Lower leg skin (tissue), 4 donors: Measurements from ENCODE around the gene COBL. TPM values are rescaled to one million over a fixed set of nuclear protein-coding genes. Genes with fewer than 3 reads are reported as not detected.

Experiments used
- DNase-seq, 2 donors: peaks; one replicate each; pipeline ENCODE4 v3.0.0-alpha.2; 2019; ENCODE audit warnings: low spot score in 2 of 2
- H3K4me3 ChIP-seq: fragments of 200-600 bp; sonication (generic); 2 replicates; pipeline ENCODE4 v1.5.1; 2017; ENCODE audit warnings: mild to moderate bottlenecking, low read depth; ENCODE audit not compliant: poor library complexity, severe bottlenecking
- CTCF ChIP-seq, 3 donors: fragments of 450-650 bp; IDR thresholded peaks; one replicate each; pipeline ENCODE4 v1.5.1; 2016; ENCODE audit warnings: antibody characterized with exemption in 3 of 3, mild to moderate bottlenecking in 3 of 3, moderate library complexity in 2 of 3
- POLR2A ChIP-seq, 2 donors: fragments of 450-650 bp; IDR thresholded peaks; one replicate each; pipeline ENCODE4 v1.6.1; 2016 to 2017; ENCODE audit warnings: antibody characterized with exemption in 2 of 2, mild to moderate bottlenecking in 1 of 2, moderate library complexity in 1 of 2
- whole genome bisulfite sequencing, 2 donors: methylation state at CpG; one replicate each; pipeline ENCODE4 v1.1.5; 2018; 5-methylcytosine and 5-hydroxymethylcytosine counted together
- intact Hi-C: fragments of 100-400 bp; cut with DNase I; formaldehyde crosslinking; loops from one replicate; pipeline ENCODE4 v1.15.0; 2023; ENCODE audit warnings: low total_unique reads
- total RNA-seq, 4 donors: library from RNA; depleted of rRNA; stranded (reverse); fragments of >200 nt; gene quantifications; one replicate each; pipeline ENCODE4 v1.1.0, GENCODE V29; 2016

The COBL gene
- total RNA-seq, 4 donors from 2014 or later: 40.2 to 94.1 (median 66.5) TPM

DNA sequence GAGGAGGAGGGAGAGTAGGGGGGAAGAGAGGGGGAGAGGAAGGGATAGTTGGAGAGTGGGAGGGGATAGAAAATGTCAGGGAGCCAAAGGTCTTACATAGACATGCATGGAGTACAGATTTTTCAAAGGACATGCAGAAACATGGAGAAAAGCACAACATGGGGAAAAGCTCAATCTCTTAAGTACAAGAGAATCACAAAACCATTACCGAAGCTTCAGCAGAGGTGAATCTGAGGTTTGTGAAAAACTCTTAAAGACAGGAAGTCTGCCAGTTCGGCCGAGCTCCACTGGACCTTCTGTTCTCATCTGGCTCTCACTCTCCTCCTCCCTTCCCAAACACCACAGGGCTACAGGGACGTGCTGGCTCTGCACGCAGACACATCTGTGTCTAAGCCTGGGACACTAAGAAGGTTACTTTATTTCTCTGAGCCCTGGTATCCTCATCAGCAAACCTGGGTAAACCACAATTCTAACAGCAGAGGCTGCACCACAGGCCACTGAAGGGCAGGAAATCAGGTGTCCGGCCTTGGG lies 133.9 kb downstream of the COBL start:
- intact Hi-C loops: no loop called here
- 59% methylated on average over 6 of the region's 6 CpGs for WGBS, 2 donors
- H3K4me3 ChIP-seq: no peak overlapping the region
- TF ChIP-seq POLR2A (IDR thresholded peaks at IDR 0.05): no peak
- no peak for TF ChIP-seq CTCF (IDR thresholded peaks at IDR 0.05)
- DNase-seq: no peak

DNA sequence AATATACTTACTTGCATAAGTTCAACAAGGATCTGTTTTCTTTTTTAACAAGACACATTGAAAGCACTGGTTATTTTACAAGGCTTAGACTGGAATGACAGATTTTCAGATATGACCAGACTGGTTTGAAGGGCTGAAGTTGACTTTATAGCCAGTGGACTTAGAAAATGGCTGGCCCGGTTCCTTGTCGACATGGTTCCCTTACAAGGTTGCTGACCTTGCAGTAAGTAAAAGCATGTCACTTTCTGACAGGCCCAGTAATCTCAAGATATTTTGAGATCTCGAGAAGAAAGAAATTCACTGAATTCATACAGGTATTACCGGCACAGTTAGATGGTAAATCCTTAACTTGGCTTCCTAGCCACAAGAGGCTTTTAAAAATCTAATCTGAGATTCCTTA lies 136.5 kb downstream of the COBL start:
- H3K4me3 ChIP-seq: no peak overlapping the region
- WGBS, 2 donors: 82 to 84% methylated on average over 4 of the region's 4 CpGs
- intact Hi-C loops: no loop called here
- TF ChIP-seq CTCF (IDR thresholded peaks at IDR 0.05) (no peak), POLR2A (IDR thresholded peaks at IDR 0.05) (no peak)
- no peak for DNase-seq

- no peak for TF ChIP-seq CTCF (IDR thresholded peaks at IDR 0.05)
- no peak for TF ChIP-seq POLR2A (IDR thresholded peaks at IDR 0.05)
- DNase-seq: no peak
- H3K4me3 ChIP-seq: no peak overlapping the region
- intact Hi-C loops: no loop called here
- WGBS, 2 donors: 31 to 46% methylated on average over 3 of the region's 3 CpGs
Measured at GRCh38 chr7:51175992-51176388, 140.6 kb downstream of the COBL start.

- no peak overlapping the region for H3K4me3 ChIP-seq
- no peak for DNase-seq
- intact Hi-C loops: no loop called here
- TF ChIP-seq POLR2A (IDR thresholded peaks at IDR 0.05) (no peak), CTCF (IDR thresholded peaks at IDR 0.05) (no peak)
- whole genome bisulfite sequencing, 2 donors: 56 to 58% methylated on average over 6 of the region's 6 CpGs
Measured at GRCh38 chr7:51175316-51175991, 141.2 kb downstream of the COBL start.

DNA sequence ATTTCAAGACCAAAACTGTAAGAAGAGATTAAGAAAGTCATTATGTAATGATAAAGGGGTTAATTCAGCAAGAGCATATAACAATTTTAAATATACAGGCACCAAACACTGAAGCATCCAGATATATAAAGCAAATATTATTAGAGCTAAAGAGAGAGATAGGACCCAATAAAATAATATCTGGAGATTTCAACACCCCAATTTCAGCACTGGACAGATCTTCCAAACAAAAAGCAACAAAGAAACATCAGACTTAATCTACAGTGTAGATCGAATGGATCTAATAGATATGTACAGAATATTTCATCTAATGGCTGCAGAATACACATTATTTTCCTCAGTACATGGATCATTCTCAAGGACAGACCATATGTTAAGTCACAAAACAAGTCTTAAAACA lies 151.3 kb downstream of the COBL start:
- no peak for DNase-seq
- H3K4me3 ChIP-seq: no peak overlapping the region
- intact Hi-C loops: no loop called here
- TF ChIP-seq POLR2A (IDR thresholded peaks at IDR 0.05): no peak
- 77 to 88% methylated on average over 1 of the region's 1 CpG for WGBS, 2 donors

DNA sequence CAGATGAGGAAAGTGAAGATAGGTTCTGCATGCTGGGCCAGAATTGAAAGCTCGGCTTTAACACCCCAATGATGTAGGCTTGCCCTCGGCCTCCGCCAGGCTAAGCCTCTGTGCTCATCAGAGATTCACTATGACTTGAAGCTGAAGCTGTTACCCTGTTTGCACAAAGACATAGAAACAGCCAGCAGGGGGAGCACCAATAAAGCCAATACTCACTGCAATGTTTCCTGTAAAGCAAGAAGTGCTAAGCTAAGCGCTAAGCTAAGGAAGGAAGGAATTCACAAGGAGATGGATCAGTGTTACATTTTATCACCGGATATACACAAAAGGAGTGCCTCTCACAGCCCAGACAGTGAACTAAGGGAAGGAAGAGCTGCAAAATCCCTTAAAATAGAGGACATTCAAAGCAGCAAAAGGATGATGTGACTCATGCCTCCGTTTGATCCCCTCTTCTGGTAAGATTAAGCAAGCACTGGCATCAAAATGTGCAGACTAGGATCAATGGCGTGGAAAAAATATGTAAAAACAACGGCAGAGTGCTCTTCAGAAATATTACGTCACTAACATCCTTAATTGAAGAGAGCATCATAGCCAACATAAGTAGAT lies 153.8 kb downstream of the COBL start:
- intact Hi-C loops: loop anchor here (5.0 kb wide), 1 partner anchor 204 kb away; no protein-coding TSS in a partner anchor
- H3K4me3 ChIP-seq: no peak overlapping the region
- peak in 1 of 2 donors; percentile 82 for DNase-seq
- TF ChIP-seq POLR2A (IDR thresholded peaks at IDR 0.05) (no peak), CTCF (IDR thresholded peaks at IDR 0.05) (no peak)
- 14 to 18% methylated on average over 9 of the region's 9 CpGs for WGBS, 2 donors
